Measurements from ENCODE around the gene TULP3. TPM values are rescaled to one million over a fixed set of nuclear protein-coding genes. Genes with fewer than 3 reads are reported as not detected.

The TULP3 gene
- total and polyA plus RNA-seq, 10 of the 15 experiments (the other 5 are each of a cell fraction or from before 2014, with no cell fraction given), result 3.1 to 10.4 (median 8.1) TPM

GRCh38 chr12:2940564-2940963 is 49.9 kb downstream of the TULP3 start (continued):
- TF ChIP-seq CEBPZ (IDR thresholded peaks at IDR 0.05; ENCODE audit: low read depth, low read length), result no peak
- TF ChIP-seq KLF5 (IDR thresholded peaks at IDR 0.05; ENCODE audit: partially characterized antibody), result no peak
- TF ChIP-seq CBX5 (IDR thresholded peaks at IDR 0.05; ENCODE audit: low read depth), result no peak
- no peak for TF ChIP-seq ELK1 (IDR thresholded peaks at IDR 0.05; ENCODE audit: low read depth, low read length)
- TF ChIP-seq ZNF687 (IDR thresholded peaks at IDR 0.05), result no peak
- no peak for TF ChIP-seq NFYA (IDR thresholded peaks at IDR 0.05; ENCODE audit: borderline replicate concordance, low read depth, low read length)
- TF ChIP-seq GATAD2B (conservative IDR thresholded peaks at IDR 0.05; ENCODE audit: low read depth), result no peak
- no peak for TF ChIP-seq ZBTB33 (IDR thresholded peaks at IDR 0.05)
- no peak for TF ChIP-seq ZSCAN29 (IDR thresholded peaks at IDR 0.05)
- no peak for TF ChIP-seq CREM (IDR thresholded peaks at IDR 0.05; ENCODE audit: low read depth)
- TF ChIP-seq MEF2A (IDR thresholded peaks at IDR 0.05; ENCODE audit: insufficient read depth, low read depth, low read length), result no peak
- TF ChIP-seq TCF7 (IDR thresholded peaks at IDR 0.05; ENCODE audit: borderline replicate concordance), result no peak
- TF ChIP-seq MYC (IDR thresholded peaks at IDR 0.05; ENCODE audit: insufficient read depth, insufficient read length, insufficient replicate concordance, low read length, severe bottlenecking), result no peak
- TF ChIP-seq ZNF622 (IDR thresholded peaks at IDR 0.05), result no peak
- TF ChIP-seq SKIL (IDR thresholded peaks at IDR 0.05; ENCODE audit: low read depth, poor library complexity, severe bottlenecking), result no peak
- no peak for TF ChIP-seq ZNF24 (IDR thresholded peaks at IDR 0.05)
